NOMO-1 (cell line): ENCODE results near the gene RUNX3.
"Not testable (repeated sequence)": the region's sequence is repeated elsewhere in the genome, so short reads cannot be mapped to it uniquely, and the experiment has no call there.

Experiments used
- DNase-seq, 2 experiments: peaks; one replicate each; lab custom pipeline; 2025; ENCODE audit not compliant: unreplicated experiment in 2 of 2; lab: John Stamatoyannopoulos, UW

RUNX3 gene

GRCh38 chr1:24914226-24915069, 15.6 kb downstream of the RUNX3 start:
- no peak for DNase-seq

DNA sequence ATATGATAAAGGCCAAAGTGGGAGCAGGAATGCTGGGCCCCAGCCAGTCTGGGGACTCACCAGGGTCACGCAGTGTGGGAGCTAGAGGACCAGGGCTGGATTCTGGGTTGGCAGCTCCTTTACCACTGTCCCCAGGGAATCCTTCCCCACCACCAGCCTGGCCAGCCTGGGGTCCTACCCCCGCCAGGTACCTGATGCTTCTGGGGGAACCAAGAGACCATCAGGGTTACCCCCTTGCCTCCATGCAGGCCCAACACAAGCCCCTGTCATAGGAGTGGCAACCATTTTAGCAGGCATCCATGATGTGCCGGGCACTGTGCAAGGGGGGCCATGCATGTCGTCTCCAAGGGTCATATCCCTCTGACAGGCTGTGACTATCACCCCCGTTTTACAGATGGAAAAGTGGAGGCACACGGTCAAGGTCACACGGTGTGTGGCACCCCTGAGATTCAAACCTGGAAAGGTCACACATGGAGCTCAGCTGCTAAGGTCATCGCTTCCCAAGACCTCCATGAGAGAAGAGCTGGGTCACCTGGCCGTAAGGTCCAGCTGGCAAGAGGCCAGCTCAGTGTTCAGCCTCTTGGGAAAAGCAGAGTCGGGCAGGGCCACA, 16.4 kb downstream of the RUNX3 start:
- no peak for DNase-seq

DNA sequence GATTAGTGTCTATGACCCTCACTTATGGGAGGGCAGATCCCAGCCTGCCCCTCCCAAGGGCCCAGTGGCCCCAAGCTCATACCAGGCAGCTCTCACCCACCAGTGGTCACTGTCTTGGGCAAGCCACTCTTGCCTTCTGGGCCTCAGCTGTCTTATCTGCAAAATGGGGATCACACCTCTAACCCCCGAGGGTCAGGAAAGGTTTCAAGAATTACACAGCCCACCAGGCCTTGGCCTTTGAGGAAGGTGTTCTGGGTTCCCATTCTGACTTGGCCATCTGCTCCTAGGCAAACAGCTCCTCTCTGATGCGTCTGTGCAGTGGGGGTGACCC, 16.8 kb downstream of the RUNX3 start:
- no peak for DNase-seq

DNA sequence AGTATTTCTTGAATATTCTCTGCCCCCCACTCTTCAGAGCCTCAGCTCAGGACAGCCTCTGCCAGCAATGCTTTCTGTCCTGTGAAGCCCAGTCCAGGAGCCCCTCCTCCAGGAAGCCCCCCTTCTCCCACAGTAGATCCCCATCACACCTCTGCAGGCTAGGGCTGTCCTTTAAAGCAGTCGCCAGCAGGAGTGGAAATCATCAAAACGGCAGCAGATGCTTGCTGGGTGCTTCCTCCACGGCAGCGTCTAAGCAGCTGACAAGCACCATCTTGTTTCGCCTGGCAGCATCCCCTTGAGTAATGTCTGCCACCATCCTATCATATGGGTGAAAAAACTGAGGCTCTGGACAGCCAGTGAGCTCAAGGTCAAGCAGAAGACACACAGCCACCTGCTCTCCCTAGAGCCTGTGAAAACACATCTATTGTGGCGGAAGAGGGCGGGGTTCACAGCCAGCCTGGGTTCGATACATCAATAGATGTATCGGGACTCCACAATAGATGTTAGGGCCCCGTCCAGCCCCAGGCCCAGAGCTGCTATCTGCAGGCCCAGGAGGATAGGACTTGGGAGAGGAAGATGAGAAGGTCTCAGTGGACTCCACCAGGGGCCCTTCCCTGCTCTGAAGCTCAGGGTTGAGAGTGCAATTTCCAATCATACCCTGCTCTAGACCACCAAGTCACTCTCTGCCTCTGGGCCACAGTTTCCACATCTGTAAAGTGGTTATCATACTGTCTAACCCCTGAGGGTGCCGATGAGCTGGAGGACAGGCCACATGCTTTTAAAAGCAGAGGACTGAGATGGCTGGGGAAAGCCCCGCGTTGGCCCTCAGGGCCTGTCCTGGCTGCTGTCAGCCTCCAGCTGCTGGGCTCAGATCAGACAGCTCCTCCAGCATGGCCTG, 17.5 kb downstream of the RUNX3 start:
- DNase-seq = no peak

DNA sequence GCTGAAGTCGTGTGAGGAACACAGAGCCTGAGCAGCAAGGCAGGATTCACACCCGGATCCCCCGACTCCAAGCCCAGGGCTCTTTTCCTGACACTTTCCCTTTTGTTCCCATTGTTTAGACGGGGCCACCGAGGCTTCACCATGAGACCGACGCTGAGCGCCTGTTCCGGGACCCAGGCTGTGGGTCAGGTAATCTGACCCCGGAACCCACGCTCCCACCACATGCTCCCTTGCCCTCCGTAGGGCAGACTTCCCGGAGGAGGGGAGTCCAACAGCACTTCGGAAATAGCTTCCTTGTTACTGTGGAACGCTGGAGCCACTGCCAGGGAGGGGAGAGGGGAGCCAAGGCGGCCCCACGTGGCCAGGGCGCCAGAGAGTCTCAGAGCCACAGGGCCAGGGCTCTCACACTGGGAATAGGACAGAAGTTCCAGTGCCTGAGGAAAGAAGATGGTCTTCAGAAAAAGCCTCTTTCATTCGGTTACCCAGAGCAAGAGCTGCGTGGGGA, 18.4 kb downstream of the RUNX3 start:
- no peak for DNase-seq

- DNase-seq = no peak
Observed at GRCh38 chr1:24910751-24911650, 19.1 kb downstream of the RUNX3 start.

GRCh38 chr1:24910210-24910609, 19.9 kb downstream of the RUNX3 start:
- no peak for DNase-seq

- DNase-seq = no peak
Observed at GRCh38 chr1:24909388-24909898, 20.6 kb downstream of the RUNX3 start.

DNA sequence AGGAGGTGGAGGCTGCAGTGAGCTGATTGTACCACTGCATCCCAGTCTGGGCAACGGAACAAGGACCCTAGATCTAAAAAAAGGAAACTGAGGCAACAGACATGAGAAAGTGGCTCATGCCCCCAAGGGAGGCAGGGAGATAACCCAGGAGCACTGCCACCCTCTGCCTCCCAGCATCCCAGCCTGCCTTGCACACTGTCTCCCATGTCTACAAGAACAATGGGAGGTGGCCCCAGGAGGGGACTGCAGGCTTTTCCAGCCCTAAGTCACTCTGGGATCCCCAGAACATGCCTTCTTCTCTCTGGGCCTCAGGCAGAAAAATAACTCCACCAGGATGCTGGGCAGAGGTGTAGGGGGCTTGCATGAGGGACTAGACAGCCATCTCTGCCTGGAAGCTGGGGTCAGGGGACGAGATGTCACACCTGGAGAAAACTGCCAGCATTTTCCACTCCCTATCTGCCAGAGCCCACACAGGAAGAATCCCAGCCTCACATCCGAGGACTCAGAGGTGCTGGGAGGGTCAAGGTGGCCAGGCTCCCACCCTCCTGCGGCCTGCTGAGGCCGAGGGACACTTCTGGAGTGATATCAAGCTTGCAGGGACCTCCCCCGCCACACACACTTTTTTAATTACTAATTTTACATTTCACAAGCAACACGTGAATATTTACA, 21.4 kb downstream of the RUNX3 start:
- DNase-seq = no peak

- not testable (repeated sequence) for DNase-seq
Observed at GRCh38 chr1:24907587-24908294, 22.3 kb downstream of the RUNX3 start.

GRCh38 chr1:24906760-24907490, 23.2 kb downstream of the RUNX3 start:
- DNase-seq = no peak

DNA sequence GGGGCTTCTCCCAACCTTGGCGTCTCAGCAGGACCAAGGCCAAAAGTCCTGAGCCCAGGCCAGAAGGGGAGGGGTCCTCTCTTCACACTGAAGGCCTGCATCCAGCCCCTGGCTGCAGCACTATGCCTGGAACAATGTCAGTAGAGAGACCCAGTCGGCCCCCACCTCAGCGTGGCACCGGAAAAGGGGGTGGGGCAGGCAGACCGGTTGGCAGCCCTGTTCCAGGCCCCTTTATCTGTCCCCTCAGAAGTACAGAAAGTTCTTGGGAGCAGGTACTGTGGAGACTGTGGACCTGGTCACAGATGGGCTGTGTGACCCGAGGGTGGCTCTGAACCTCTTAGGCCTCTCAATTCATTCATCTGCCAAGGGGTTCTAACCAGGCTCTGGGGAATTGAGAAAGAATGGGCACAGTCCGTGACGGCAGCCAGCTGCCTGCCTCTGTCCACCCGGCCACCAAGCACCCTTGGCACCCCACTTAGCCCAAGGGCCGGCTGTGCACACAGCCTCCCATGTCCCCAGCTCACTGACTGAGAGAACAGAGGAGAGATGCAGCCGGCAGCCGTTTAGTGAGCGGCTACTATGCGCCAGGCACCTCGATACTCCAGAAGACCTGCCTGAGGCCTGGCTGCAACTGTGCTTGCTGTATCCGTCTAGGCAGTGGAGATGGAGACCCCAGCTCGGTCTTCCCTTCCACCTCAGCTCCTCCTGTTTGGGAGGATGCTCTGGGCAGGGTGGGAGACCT, 23.9 kb downstream of the RUNX3 start:
- DNase-seq = no peak

GRCh38 chr1:24905355-24905978, 24.6 kb downstream of the RUNX3 start:
- DNase-seq = no peak

DNA sequence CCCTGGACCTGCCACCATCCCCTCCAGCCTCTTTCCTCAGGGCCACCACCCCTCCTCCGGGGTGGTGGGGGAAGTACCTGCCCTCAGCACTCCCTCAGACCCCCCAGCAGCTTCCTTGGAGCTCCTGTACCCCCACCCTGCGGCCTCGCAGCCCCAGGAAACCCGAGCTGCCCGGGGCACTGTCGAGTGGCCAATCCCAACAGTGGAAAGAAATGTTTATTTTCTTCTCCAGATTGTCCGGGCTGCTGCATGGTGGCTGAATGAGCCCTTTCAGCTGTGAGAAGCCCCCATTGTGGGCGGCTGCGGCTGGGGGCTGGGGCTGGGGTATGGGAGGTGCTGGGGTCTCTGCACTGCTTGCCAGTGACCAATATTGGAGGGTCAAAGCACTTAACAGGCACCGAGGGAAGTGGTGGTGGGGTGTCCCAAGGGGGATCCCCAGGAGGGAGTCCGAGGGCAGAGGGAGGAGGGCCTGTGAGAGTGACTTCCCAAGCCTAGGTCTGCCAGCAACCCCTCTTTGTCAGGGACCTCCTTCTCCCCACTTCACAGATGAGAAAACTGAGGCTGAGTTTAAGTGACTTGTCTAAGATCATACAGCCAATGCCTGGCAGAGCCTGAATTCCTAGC, 25.2 kb downstream of the RUNX3 start:
- DNase-seq = no peak

- DNase-seq = no peak
Observed at GRCh38 chr1:24903955-24904730, 25.9 kb downstream of the RUNX3 start.

DNA sequence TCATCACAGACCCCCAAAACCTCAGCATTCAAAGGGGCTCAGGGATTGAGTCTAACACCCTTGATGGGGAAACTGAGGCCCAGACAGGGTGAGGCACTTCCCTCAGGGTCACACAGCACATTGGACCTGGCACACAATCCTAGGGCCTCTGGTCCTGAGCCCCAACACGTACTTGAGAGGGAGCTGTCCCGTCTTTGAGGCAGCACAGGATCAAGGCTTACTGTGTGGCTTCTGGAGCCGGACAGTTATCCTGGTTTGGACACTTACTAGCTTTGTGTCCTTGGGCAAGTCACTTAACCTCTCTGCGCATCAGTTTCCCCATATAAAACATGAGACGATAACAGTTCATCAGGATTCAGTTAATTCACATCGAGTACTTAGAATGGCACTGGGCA, 26.5 kb downstream of the RUNX3 start:
- DNase-seq = no peak
